HCT116 (cell line): Measurements from ENCODE around the gene MBD3. TPM values are rescaled to one million over a fixed set of nuclear protein-coding genes. Genes with fewer than 3 reads are reported as not detected.

ENCODE experiments used
- ATAC-seq: fragments of 200-7000 bp; cut with Tn5 transposase; 2 replicates; pipeline ENCODE4 v1.9.1; 2020; ENCODE audit warnings: mild to moderate bottlenecking, moderate library complexity
- BruUV-seq: library from RNA; stranded (reverse); fragments of 400-500 nt; replicated peaks from 2 replicates; lab custom pipeline; 2021; lab: Mats Ljungman, UMichigan
- CTCF ChIA-PET: fragments of 300-600 bp; sonication (Branson Sonifier 250); formaldehyde crosslinking; loops from one replicate; lab custom pipeline; 2021; ENCODE audit warnings: antibody characterized with exemption; lab: Charles Lee
- POLR2A ChIA-PET: fragments of 300-600, 350-600 bp; sonication (Branson Sonifier 250); formaldehyde crosslinking; loops from one replicate; lab custom pipeline; 2021; ENCODE audit warnings: antibody characterized with exemption; lab: Charles Lee
- RAD21 ChIA-PET, 2 experiments: fragments of 300-600 bp; sonication (Branson Sonifier 250); formaldehyde crosslinking; loops; one replicate each; lab custom pipeline; 2023; ENCODE audit warnings: low total read pairs in 2 of 2; ENCODE audit not compliant: uncharacterized antibody in 2 of 2, unreplicated experiment in 2 of 2, low non-redundant PET in 1 of 2; lab: Charles Lee
- DNase-seq: peaks from one replicate; pipeline ENCODE4 v3.0.0-alpha.2; 2010; ENCODE audit warnings: low read depth, low spot score
- H2AFZ ChIP-seq: fragments of 200-600 bp; shearing (Covaris generic), sonication (generic); 2 replicates; pipeline ENCODE4 v1.6.1; 2017; ENCODE audit warnings: low read depth, mixed run types, mixed read lengths, antibody characterized with exemption, low read length; ENCODE audit not compliant: poor library complexity, severe bottlenecking
- H3K27ac ChIP-seq: 2 replicates; pipeline ENCODE4 v1.5.1; 2012; ENCODE audit warnings: low read depth, low read length
- H3K27me3 ChIP-seq: fragments of 200-600 bp; sonication (generic); 2 replicates; pipeline ENCODE4 v1.6.1; 2016; ENCODE audit warnings: mixed run types, low read length, mixed read lengths; ENCODE audit not compliant: insufficient read depth
- H3K36me3 ChIP-seq, 2 experiments: fragments of 200-500 bp in 1 of 2; fragments of 200-600 bp in 1 of 2; sonication (Bioruptor generic) in 1 of 2; sonication (generic) in 1 of 2; 2 replicates each; pipeline versions ENCODE4 v1.5.1 to v1.6.1; 2014 to 2016; ENCODE audit warnings: low read length in 2 of 2, inconsistent platforms in 1 of 2, mixed read lengths in 1 of 2, mixed run types in 1 of 2; ENCODE audit not compliant: insufficient read depth in 2 of 2, control insufficient read depth in 1 of 2
- H3K4me1 ChIP-seq, 2 experiments: fragments of 200-600 bp in 1 of 2; sonication (generic) in 1 of 2; 2 replicates each; pipeline versions ENCODE4 v1.5.1 to v1.6.1; 2012 to 2017; ENCODE audit warnings: low read length in 2 of 2, inconsistent platforms in 1 of 2, mild to moderate bottlenecking in 1 of 2, mixed read lengths in 1 of 2, mixed run types in 1 of 2, moderate library complexity in 1 of 2; ENCODE audit not compliant: insufficient read depth in 2 of 2, control insufficient read depth in 1 of 2
- H3K4me2 ChIP-seq: fragments of 200-600 bp; sonication (generic); 2 replicates; pipeline ENCODE4 v1.6.1; 2017; ENCODE audit warnings: mixed run types, low read length, mixed read lengths
- H3K4me3 ChIP-seq, 2 experiments: fragments of 200-600 bp in 1 of 2; sonication (generic) in 1 of 2; replicated peaks in 1 of 2; 2 replicates each; pipeline ENCODE4 v1.5.1; 2011 to 2016; ENCODE audit warnings: low read length in 2 of 2, control low read depth in 1 of 2, low read depth in 1 of 2, mild to moderate bottlenecking in 1 of 2, mixed read lengths in 1 of 2, mixed run types in 1 of 2
- H3K79me2 ChIP-seq: fragments of 200-600 bp; sonication (generic); 2 replicates; pipeline ENCODE4 v1.6.1; 2017; ENCODE audit warnings: mild to moderate bottlenecking, mixed run types, low read length, moderate library complexity, mixed read lengths; ENCODE audit not compliant: insufficient read depth
- H3K9ac ChIP-seq: fragments of 200-600 bp; sonication (generic); 2 replicates; pipeline ENCODE4 v1.6.1; 2016; ENCODE audit warnings: low read length, mixed read lengths
- H3K9me2 ChIP-seq: fragments of 200-600 bp; sonication (generic), shearing (Covaris generic); 2 replicates; pipeline ENCODE4 v1.6.1; 2017; ENCODE audit warnings: mixed run types, mild to moderate bottlenecking, moderate library complexity; ENCODE audit not compliant: insufficient read depth
- H3K9me3 ChIP-seq, 2 experiments: fragments of 200-500 bp in 1 of 2; fragments of 200-600 bp in 1 of 2; sonication (Bioruptor generic) in 1 of 2; sonication (generic) in 1 of 2; 2 replicates each; pipeline ENCODE4 v1.6.1; 2014 to 2017; ENCODE audit warnings: low read length in 2 of 2, mixed read lengths in 2 of 2, inconsistent platforms in 1 of 2, low read depth in 1 of 2, mild to moderate bottlenecking in 1 of 2, mixed run types in 1 of 2, moderate library complexity in 1 of 2; ENCODE audit not compliant: control insufficient read depth in 1 of 2, insufficient read depth in 1 of 2
- H4K20me1 ChIP-seq: fragments of 200-600 bp; sonication (generic), shearing (Covaris generic); 2 replicates; pipeline ENCODE4 v1.6.1; 2017; ENCODE audit warnings: mixed run types, mild to moderate bottlenecking, moderate library complexity; ENCODE audit not compliant: insufficient read depth
- ATF3 ChIP-seq: IDR thresholded peaks from 2 replicates; pipeline ENCODE4 v1.6.1; 2012
- CEBPB ChIP-seq: IDR thresholded peaks from 2 replicates; pipeline ENCODE4 v1.6.1; 2012; ENCODE audit warnings: low read depth
- EGR1 ChIP-seq: IDR thresholded peaks from 2 replicates; pipeline ENCODE4 v1.6.1; 2012; ENCODE audit warnings: low read depth
- EZH2phosphoT487 ChIP-seq: fragments of 200-600 bp; IDR thresholded peaks from 2 replicates; pipeline ENCODE4 v1.6.1; 2018; ENCODE audit warnings: antibody characterized with exemption, borderline replicate concordance
- FOSL1 ChIP-seq: IDR thresholded peaks from 2 replicates; pipeline ENCODE4 v1.6.1; 2012; ENCODE audit warnings: low read depth
- POLR2A ChIP-seq: IDR thresholded peaks from 2 replicates; pipeline ENCODE4 v1.7.0; 2011; ENCODE audit warnings: borderline replicate concordance; ENCODE audit not compliant: insufficient read depth, insufficient read length; ENCODE audit errors: extremely low read depth
- POLR2AphosphoS5 ChIP-seq: IDR thresholded peaks from 2 replicates; pipeline ENCODE4 v1.6.1; 2011; ENCODE audit warnings: mild to moderate bottlenecking, low read depth, low read length, moderate library complexity
- RAD21 ChIP-seq: IDR thresholded peaks from 2 replicates; pipeline ENCODE4 v1.6.1; 2012; ENCODE audit warnings: low read depth, mild to moderate bottlenecking
- SIN3A ChIP-seq: IDR thresholded peaks from 2 replicates; pipeline ENCODE4 v1.6.1; 2012; ENCODE audit warnings: low read depth
- YY1 ChIP-seq: IDR thresholded peaks from 2 replicates; pipeline ENCODE4 v1.6.1; 2011; ENCODE audit warnings: low read length, low read depth, moderate library complexity, mild to moderate bottlenecking; ENCODE audit not compliant: insufficient replicate concordance; ENCODE audit errors: extremely low read depth
- ZBTB33 ChIP-seq: IDR thresholded peaks from 2 replicates; pipeline ENCODE4 v1.6.1; 2011; ENCODE audit warnings: mild to moderate bottlenecking, low read length, moderate library complexity; ENCODE audit not compliant: insufficient replicate concordance; ENCODE audit errors: extremely low read depth
- ZNF274 ChIP-seq: fragments of 200-500 bp; sonication (Bioruptor generic); IDR thresholded peaks from 2 replicates; pipeline ENCODE4 v1.6.1; 2014; ENCODE audit warnings: mild to moderate bottlenecking, low read depth, low read length, inconsistent platforms
- intact Hi-C: fragments of 100-400 bp; cut with micrococcal nuclease; formaldehyde crosslinking; loops from 2 replicates; pipeline ENCODE4 v1.10.0; 2022
- total RNA-seq: library from RNA; stranded (reverse); gene quantifications from one replicate; pipeline ENCODE4 v1.2.1, GENCODE V29; 2021; ENCODE audit not compliant: unreplicated experiment

The MBD3 gene
- total RNA-seq, 1 experiment from 2014 or later, result 85.7 TPM

GRCh38 chr19:1582201-1582600 is 10.5 kb downstream of the MBD3 start:
- H3K4me1 ChIP-seq, result peaks cover 7 to 14% of the 10 kb centered on the region in 2 experiments
- BruUV-seq, result no TSS peak
- H3K27me3 ChIP-seq, result no peaks in the 10 kb centered on the region
- intact Hi-C loops, result no loop called here
- no peak for ATAC-seq
- no peak overlapping the region for H3K4me2 ChIP-seq
- no peak overlapping the region for H3K4me3 ChIP-seq
- H3K27ac ChIP-seq, result no peak overlapping the region
- H2AFZ ChIP-seq, result no peak overlapping the region
- no peaks in the 10 kb centered on the region for H3K9me2 ChIP-seq
- TF ChIP-seq SIN3A (no peak), POLR2A (no peak), ZBTB33 (no peak), ATF3 (no peak), EZH2phosphoT487 (no peak), ZNF274 (no peak), POLR2AphosphoS5 (no peak), RAD21 (no peak), EGR1 (no peak), FOSL1 (no peak), YY1 (no peak), CEBPB (no peak)
- no peak for DNase-seq
- H4K20me1 ChIP-seq, result no peaks in the 10 kb centered on the region
- ChIA-PET POLR2A (interaction anchor here (1.0 kb wide), 1 partner anchor 11 kb away, joined by 3 read pairs; the partner anchor contains the start of gene MBD3), RAD21 (interaction anchor here in 1 of 2 experiments (0.6 to 0.7 kb wide), 2 partner anchors 113 to 244 kb away, joined by 3 to 6 read pairs; no protein-coding TSS in a partner anchor), CTCF (no interaction called here)
- no peak overlapping the region for H3K9ac ChIP-seq
- H3K79me2 ChIP-seq, result peaks cover 15% of the 10 kb centered on the region; the same call in 1 of the 2 replicates
- H3K9me3 ChIP-seq, result no peaks in the 10 kb centered on the region
- H3K36me3 ChIP-seq, result peaks cover 4 to 11% of the 10 kb centered on the region in 2 experiments; a peak in 1 of 4 replicates
